B cell (primary cell): ENCODE data around the gene DNASE1L3. TPM values are rescaled to one million over a fixed set of nuclear protein-coding genes. Genes with fewer than 3 reads are reported as not detected.
"Not testable (repeated sequence)": the region's sequence is repeated elsewhere in the genome, so short reads cannot be mapped to it uniquely, and the experiment has no call there.

Experiments used
- ATAC-seq: fragments of 200-7000 bp; cut with Tn5 transposase; one replicate; pipeline ENCODE4 v1.10.0; 2021; ENCODE audit warnings: low read depth, mild to moderate bottlenecking, moderate number of reproducible peaks, moderate library complexity
- CTCF ChIA-PET: fragments of 350-600 bp; sonication (Branson Sonifier 250); formaldehyde crosslinking; loops from one replicate; lab custom pipeline; 2021; ENCODE audit warnings: antibody characterized with exemption, inconsistent platforms; lab: Charles Lee
- POLR2A ChIA-PET: fragments of 350-600 bp; sonication (Branson Sonifier 250); formaldehyde crosslinking; loops from one replicate; lab custom pipeline; 2021; ENCODE audit warnings: antibody characterized with exemption; lab: Charles Lee
- DNase-seq: peaks from one replicate; pipeline ENCODE4 v3.0.0; 2013
- H2AFZ ChIP-seq: 2 replicates; pipeline ENCODE4 v1.6.1; 2012; ENCODE audit warnings: mild to moderate bottlenecking, low read depth, low read length; ENCODE audit not compliant: insufficient read depth, poor library complexity, severe bottlenecking
- H3K27ac ChIP-seq, 2 donors: 1 replicate in 1 of 2; 2 replicates in 1 of 2; pipeline ENCODE4 v1.5.1; 2012 to 2013; ENCODE audit warnings: low read length in 2 of 2, mild to moderate bottlenecking in 2 of 2, moderate library complexity in 1 of 2
- H3K27me3 ChIP-seq, 4 experiments: fragments of 200-600 bp in 1 of 4; sonication (generic) in 1 of 4; replicated peaks in 1 of 4; 1 replicate in 2 of 4; 2 replicates in 2 of 4; pipeline versions ENCODE4 v1.6.1 to v1.7.0; 2013 to 2016; ENCODE audit warnings: low read length in 3 of 4, mild to moderate bottlenecking in 2 of 4, mixed read lengths in 1 of 4, moderate library complexity in 1 of 4; ENCODE audit not compliant: insufficient read depth in 4 of 4, control insufficient read depth in 3 of 4; ENCODE audit errors: control extremely low read depth in 1 of 4
- H3K36me3 ChIP-seq, 2 experiments: replicated peaks in 1 of 2; 1 replicate in 1 of 2; 2 replicates in 1 of 2; pipeline versions ENCODE4 v1.6.1 to v1.7.1; 2013; ENCODE audit warnings: low read length in 1 of 2; ENCODE audit not compliant: insufficient read depth in 2 of 2, control insufficient read depth in 1 of 2; ENCODE audit errors: control extremely low read depth in 1 of 2, extremely low read depth in 1 of 2
- H3K4me1 ChIP-seq, 2 donors: fragments of 200-600 bp in 1 of 2; sonication (generic) in 1 of 2; 1 replicate in 1 of 2; 2 replicates in 1 of 2; pipeline versions ENCODE4 v1.5.1 to v1.6.1; 2013 to 2017; ENCODE audit warnings: low read length in 2 of 2; ENCODE audit not compliant: control insufficient read depth in 2 of 2, insufficient read depth in 2 of 2
- H3K4me2 ChIP-seq: replicated peaks from 2 replicates; pipeline ENCODE3; 2012; ENCODE audit warnings: mild to moderate bottlenecking, low read depth, low read length; ENCODE audit not compliant: poor library complexity, severe bottlenecking
- H3K4me3 ChIP-seq, 5 experiments: fragments of 200-600 bp in 1 of 5; sonication (generic) in 1 of 5; 1 replicate in 3 of 5; 2 replicates in 2 of 5; pipeline versions ENCODE4 v1.5.1 to v1.7.0; 2011 to 2016; ENCODE audit warnings: low read length in 4 of 5, mild to moderate bottlenecking in 4 of 5, low read depth in 2 of 5, control low read depth in 1 of 5, moderate library complexity in 1 of 5; ENCODE audit not compliant: insufficient read depth in 1 of 5; ENCODE audit errors: control extremely low read depth in 1 of 5, extremely low read depth in 1 of 5
- H3K79me2 ChIP-seq: fragments of 200-600 bp; sonication (generic); one replicate; pipeline ENCODE4 v1.6.0; 2016; ENCODE audit warnings: low read length; ENCODE audit not compliant: control insufficient read depth, insufficient read depth
- H3K9ac ChIP-seq: fragments of 200-600 bp; sonication (generic); 2 replicates; pipeline ENCODE4 v1.6.1; 2017; ENCODE audit warnings: mild to moderate bottlenecking, low read length, moderate library complexity
- H3K9me3 ChIP-seq, 3 donors: one replicate each; pipeline versions ENCODE4 v1.6.1 to v1.7.1; 2013; ENCODE audit warnings: low read length in 2 of 3; ENCODE audit not compliant: control insufficient read depth in 2 of 3, insufficient read depth in 1 of 3; ENCODE audit errors: control extremely low read depth in 1 of 3
- H4K20me1 ChIP-seq: 2 replicates; pipeline ENCODE4 v1.6.0; 2012; ENCODE audit warnings: mild to moderate bottlenecking, low read length; ENCODE audit not compliant: insufficient read depth, control insufficient read depth, poor library complexity, severe bottlenecking
- H3K27ac Mint-ChIP-seq: one replicate; pipeline ENCODE4 v1.8.0; 2021; ENCODE audit warnings: mixed read lengths
- H3K27me3 Mint-ChIP-seq: one replicate; pipeline ENCODE4 v1.8.0; 2021; ENCODE audit warnings: mixed read lengths
- H3K4me1 Mint-ChIP-seq: one replicate; pipeline ENCODE4 v1.8.0; 2021; ENCODE audit warnings: mixed read lengths
- H3K4me3 Mint-ChIP-seq: one replicate; pipeline ENCODE4 v1.8.0; 2021; ENCODE audit warnings: mixed read lengths
- H3K9me3 Mint-ChIP-seq: one replicate; pipeline ENCODE4 v1.8.0; 2022; ENCODE audit warnings: mixed read lengths; ENCODE audit not compliant: insufficient read depth
- EZH2 ChIP-seq: IDR thresholded peaks from 2 replicates; pipeline ENCODE4 v1.6.1; 2012; ENCODE audit warnings: borderline replicate concordance, low read depth, mild to moderate bottlenecking, moderate library complexity, low read length; ENCODE audit not compliant: insufficient read depth, poor library complexity, severe bottlenecking
- whole genome bisulfite sequencing: methylation state at CpG from one replicate; pipeline ENCODE4 v1.1.5; 2013; ENCODE audit warnings: missing lambda C conversion rate; ENCODE audit not compliant: insufficient coverage; 5-methylcytosine and 5-hydroxymethylcytosine counted together
- intact Hi-C: fragments of 100-400 bp; cut with micrococcal nuclease; formaldehyde crosslinking; loops from one replicate; pipeline ENCODE4 v1.10.0; 2022
- polyA plus RNA-seq: library from polyadenylated mRNA; depleted of rRNA; stranded (reverse); fragments of >200 nt; gene quantifications from 2 replicates; pipeline ENCODE4 v1.2.3, GENCODE V29; 2012
- total RNA-seq, 2 donors: library from RNA; stranded (reverse); fragments of 120-200 nt in 1 of 2; gene quantifications; 1 replicate in 1 of 2; 2 replicates in 1 of 2; pipeline versions ENCODE4 v1.2.3 to v1.2.4, GENCODE V29; 2013 to 2022
- TF ChIP-seq, protein P1 (sequence below): fragments of 200-600 bp; IDR thresholded peaks from one replicate; pipeline ENCODE4 v1.8.0; 2022; ENCODE audit warnings: antibody characterized with exemption, mild to moderate bottlenecking

DNASE1L3 gene
- total and polyA plus RNA-seq, 2 donors (not counting 1 experiment from before 2014, with no cell fraction given) = 0.39 to 2.6 TPM

DNA sequence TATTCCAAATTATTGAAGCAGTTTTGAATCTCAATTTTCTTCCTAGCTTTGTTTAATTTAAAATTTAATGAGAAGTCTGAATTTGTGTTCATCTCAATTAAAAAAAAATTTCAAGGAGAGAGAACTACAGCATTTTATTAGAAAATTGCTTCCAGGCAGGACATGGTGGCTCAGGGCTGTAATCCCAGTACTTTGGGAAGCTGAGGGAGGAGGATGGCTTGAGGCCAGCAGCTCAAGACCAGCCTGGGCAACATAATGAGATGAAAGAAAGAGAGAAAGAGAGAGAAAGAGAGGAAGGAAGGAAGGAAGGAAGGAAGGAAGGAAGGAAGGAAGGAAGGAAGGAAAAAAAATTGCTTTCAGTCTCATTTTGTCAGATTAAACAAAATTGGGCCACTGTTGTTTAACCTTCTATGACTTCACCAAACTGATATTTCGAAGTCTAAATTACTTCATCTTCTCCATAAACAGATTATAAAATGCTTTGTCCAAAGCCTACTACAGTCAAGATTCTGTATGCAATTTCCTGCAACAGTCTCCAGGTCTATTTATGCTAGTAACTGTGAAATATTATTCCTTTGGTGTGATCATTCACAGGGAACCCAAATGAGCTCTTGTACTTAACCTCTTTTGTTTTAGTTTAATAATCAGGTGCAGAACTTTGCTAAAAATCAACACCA lies 20.2 kb upstream of the DNASE1L3 start:
- Histone ChIP-seq H3K4me3 (no peak overlapping the region), H3K4me2 (no peak overlapping the region), H3K9me3 (no peaks in the 10 kb centered on the region), H3K79me2 (no peaks in the 10 kb centered on the region), H3K36me3 (no peaks in the 10 kb centered on the region), H4K20me1 (no peaks in the 10 kb centered on the region), H3K9ac (no peak overlapping the region), H3K4me1 (peaks cover 37 to 39% of the 10 kb centered on the region in 2 donors), H3K27ac (no peak overlapping the region), H3K27me3 (no peaks in the 10 kb centered on the region), H2AFZ (no peak overlapping the region)
- intact Hi-C loops = loop anchor here (10.0 kb wide), 1 partner anchor 536 kb away; the partner anchor contains the start of gene DENND6A
- no peak for ATAC-seq
- WGBS = no CpG with 5 or more reads among the region's 1 CpG
- Mint-ChIP-seq H3K9me3 (no peaks in the 10 kb centered on the region), H3K27ac (peak overlapping the region; percentile 22), H3K4me3 (no peak overlapping the region), H3K27me3 (no peaks in the 10 kb centered on the region), H3K4me1 (peaks cover 44% of the 10 kb centered on the region)
- POLR2A ChIA-PET = no interaction called here
- CTCF ChIA-PET = interaction anchor here (1.1 to 7.0 kb wide), 5 partner anchors 9 to 44 kb away, joined by 3 to 94 read pairs (median 11); no protein-coding TSS in a partner anchor
- DNase-seq = no peak
- TF ChIP-seq, protein P1, sequence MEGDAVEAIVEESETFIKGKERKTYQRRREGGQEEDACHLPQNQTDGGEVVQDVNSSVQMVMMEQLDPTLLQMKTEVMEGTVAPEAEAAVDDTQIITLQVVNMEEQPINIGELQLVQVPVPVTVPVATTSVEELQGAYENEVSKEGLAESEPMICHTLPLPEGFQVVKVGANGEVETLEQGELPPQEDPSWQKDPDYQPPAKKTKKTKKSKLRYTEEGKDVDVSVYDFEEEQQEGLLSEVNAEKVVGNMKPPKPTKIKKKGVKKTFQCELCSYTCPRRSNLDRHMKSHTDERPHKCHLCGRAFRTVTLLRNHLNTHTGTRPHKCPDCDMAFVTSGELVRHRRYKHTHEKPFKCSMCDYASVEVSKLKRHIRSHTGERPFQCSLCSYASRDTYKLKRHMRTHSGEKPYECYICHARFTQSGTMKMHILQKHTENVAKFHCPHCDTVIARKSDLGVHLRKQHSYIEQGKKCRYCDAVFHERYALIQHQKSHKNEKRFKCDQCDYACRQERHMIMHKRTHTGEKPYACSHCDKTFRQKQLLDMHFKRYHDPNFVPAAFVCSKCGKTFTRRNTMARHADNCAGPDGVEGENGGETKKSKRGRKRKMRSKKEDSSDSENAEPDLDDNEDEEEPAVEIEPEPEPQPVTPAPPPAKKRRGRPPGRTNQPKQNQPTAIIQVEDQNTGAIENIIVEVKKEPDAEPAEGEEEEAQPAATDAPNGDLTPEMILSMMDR = no peak
- no peak for TF ChIP-seq EZH2

DNA sequence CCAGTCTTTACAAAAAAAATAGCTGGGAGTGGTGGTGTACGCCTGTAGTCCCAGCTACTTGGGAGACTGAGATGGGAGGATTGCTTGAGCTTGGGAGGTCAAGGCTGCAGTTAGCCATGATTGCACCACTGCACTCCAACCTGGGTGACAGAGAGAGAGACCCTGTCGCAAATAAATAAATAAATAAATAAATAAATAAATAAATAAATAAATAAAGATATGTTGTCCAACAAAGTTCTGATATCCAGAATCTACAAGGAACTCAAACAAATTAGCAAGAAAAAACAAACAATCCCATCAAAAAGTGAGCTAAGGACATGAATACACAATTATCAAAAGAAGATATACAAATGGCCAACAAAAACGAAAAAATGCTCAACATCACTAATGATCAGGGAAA lies 17.2 kb upstream of the DNASE1L3 start:
- POLR2A ChIA-PET = interaction anchor here (0.7 kb wide), 1 partner anchor 28 kb away, joined by 5 read pairs; no protein-coding TSS in a partner anchor
- H3K9ac ChIP-seq, H3K27me3 Mint-ChIP-seq, H3K27me3 ChIP-seq, ATAC-seq, H2AFZ ChIP-seq, H3K4me3 ChIP-seq, H3K4me3 Mint-ChIP-seq, H4K20me1 ChIP-seq, intact Hi-C loops, H3K27ac Mint-ChIP-seq, H3K27ac ChIP-seq, H3K9me3 Mint-ChIP-seq, H3K79me2 ChIP-seq, H3K4me2 ChIP-seq, H3K9me3 ChIP-seq, H3K36me3 ChIP-seq, DNase-seq: not testable (repeated sequence)
- no CpG with 5 or more reads among the region's 3 CpGs for WGBS
- H3K4me1 Mint-ChIP-seq = peaks cover 21% of the 10 kb centered on the region
- H3K4me1 ChIP-seq = peaks cover 19 to 22% of the 10 kb centered on the region in 2 donors
- CTCF ChIA-PET = interaction anchor here (0.6 to 1.8 kb wide), 6 partner anchors 11 to 294 kb away, joined by 3 to 12 read pairs (median 4); partner anchors contain the start of genes HTD2 and RPP14
